ENCODE data around the gene PAQR8.

Gene PAQR8

GRCh38 chr6:52411911-52412310, 50.0 kb downstream of the PAQR8 start:
- Histone ChIP-seq H3K27me3 (ENCODE audit: low read depth, low read length) (0 out of 2 replicates have a peak, but pooled peaks cover 5% of the 10 kb centered on the region), H2AFZ (ENCODE audit: low read depth, low read length) (no peak overlapping the region), H3K9ac (ENCODE audit: low read length) (no peak overlapping the region), H3K4me1 (ENCODE audit: low read length) (peaks cover 20% of the 10 kb centered on the region), H3K79me2 (ENCODE audit: low read length) (no peaks in the 10 kb centered on the region), H3K9me3 (ENCODE audit: insufficient read depth, low read length) (no peaks in the 10 kb centered on the region), H4K20me1 (ENCODE audit: insufficient read depth, low read length) (no peaks in the 10 kb centered on the region), H3K4me2 (ENCODE audit: low read length) (no peak overlapping the region), H3K27ac (ENCODE audit: low read length) (no peak overlapping the region), H3K36me3 (replicated peaks; ENCODE audit: low read depth, low read length) (no peaks in the 10 kb centered on the region), H3K4me3 (ENCODE audit: low read length) (no peak overlapping the region)
- no peak for TF ChIP-seq EZH2phosphoT487 (IDR thresholded peaks at IDR 0.05; ENCODE audit: low read depth)
- TF ChIP-seq, protein P1, sequence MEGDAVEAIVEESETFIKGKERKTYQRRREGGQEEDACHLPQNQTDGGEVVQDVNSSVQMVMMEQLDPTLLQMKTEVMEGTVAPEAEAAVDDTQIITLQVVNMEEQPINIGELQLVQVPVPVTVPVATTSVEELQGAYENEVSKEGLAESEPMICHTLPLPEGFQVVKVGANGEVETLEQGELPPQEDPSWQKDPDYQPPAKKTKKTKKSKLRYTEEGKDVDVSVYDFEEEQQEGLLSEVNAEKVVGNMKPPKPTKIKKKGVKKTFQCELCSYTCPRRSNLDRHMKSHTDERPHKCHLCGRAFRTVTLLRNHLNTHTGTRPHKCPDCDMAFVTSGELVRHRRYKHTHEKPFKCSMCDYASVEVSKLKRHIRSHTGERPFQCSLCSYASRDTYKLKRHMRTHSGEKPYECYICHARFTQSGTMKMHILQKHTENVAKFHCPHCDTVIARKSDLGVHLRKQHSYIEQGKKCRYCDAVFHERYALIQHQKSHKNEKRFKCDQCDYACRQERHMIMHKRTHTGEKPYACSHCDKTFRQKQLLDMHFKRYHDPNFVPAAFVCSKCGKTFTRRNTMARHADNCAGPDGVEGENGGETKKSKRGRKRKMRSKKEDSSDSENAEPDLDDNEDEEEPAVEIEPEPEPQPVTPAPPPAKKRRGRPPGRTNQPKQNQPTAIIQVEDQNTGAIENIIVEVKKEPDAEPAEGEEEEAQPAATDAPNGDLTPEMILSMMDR (IDR thresholded peaks at IDR 0.05; ENCODE audit: low read depth, low read length), result no peak

- H3K79me2 ChIP-seq (ENCODE audit: low read length), result no peaks in the 10 kb centered on the region
- no peak overlapping the region for H3K9ac ChIP-seq (ENCODE audit: low read length)
- H3K27me3 ChIP-seq (ENCODE audit: low read depth, low read length), result 0 out of 2 replicates have a peak, but pooled peaks cover 5% of the 10 kb centered on the region
- H3K4me1 ChIP-seq (ENCODE audit: low read length), result peaks cover 35% of the 10 kb centered on the region
- H2AFZ ChIP-seq (ENCODE audit: low read depth, low read length), result no peak overlapping the region
- no peaks in the 10 kb centered on the region for H3K36me3 ChIP-seq (replicated peaks; ENCODE audit: low read depth, low read length)
- H3K4me3 ChIP-seq (ENCODE audit: low read length), result peak overlapping the region; percentile 13
- H3K9me3 ChIP-seq (ENCODE audit: insufficient read depth, low read length), result no peaks in the 10 kb centered on the region
- no peak overlapping the region for H3K27ac ChIP-seq (ENCODE audit: low read length)
- TF ChIP-seq, protein P1 (IDR thresholded peaks at IDR 0.05; ENCODE audit: low read depth, low read length), result no peak
- no peak for TF ChIP-seq EZH2phosphoT487 (IDR thresholded peaks at IDR 0.05; ENCODE audit: low read depth)
- H4K20me1 ChIP-seq (ENCODE audit: insufficient read depth, low read length), result no peaks in the 10 kb centered on the region
- peak overlapping the region; percentile 55 for H3K4me2 ChIP-seq (ENCODE audit: low read length)
Measured at GRCh38 chr6:52415333-52415732, 53.4 kb downstream of the PAQR8 start.

GRCh38 chr6:52415917-52416628, 54.1 kb downstream of the PAQR8 start:
- H3K9ac ChIP-seq (ENCODE audit: low read length), result no peak overlapping the region
- H3K4me2 ChIP-seq (ENCODE audit: low read length), result peak overlapping the region; percentile 55
- no peak overlapping the region for H3K27ac ChIP-seq (ENCODE audit: low read length)

DNA sequence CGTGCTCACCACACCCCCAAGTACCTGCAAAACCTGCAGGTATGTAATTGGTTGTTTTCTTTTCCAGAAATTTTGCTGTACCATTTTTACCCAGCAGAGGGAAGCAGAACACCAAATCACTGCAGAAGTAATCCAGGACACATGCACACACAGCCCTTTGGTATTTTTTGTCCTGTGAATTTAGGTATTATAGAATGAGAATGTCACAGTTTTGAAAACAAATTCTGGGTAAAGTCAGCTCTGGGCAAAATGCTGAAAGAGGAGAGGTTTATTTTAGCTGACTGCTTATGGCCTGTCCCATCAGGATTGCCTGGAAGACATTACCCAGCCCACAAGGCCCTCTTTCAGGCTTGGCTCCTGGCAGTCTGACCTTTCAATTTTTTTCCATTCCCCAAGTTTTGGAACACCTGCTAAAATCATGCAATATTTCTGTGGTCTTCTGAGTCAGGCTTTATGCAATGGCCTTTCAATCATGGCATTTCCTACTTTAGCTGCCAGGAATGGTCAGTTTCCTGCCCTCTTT, 54.7 kb downstream of the PAQR8 start:
- H4K20me1 ChIP-seq (ENCODE audit: insufficient read depth, low read length), result no peaks in the 10 kb centered on the region
- no peak overlapping the region for H2AFZ ChIP-seq (ENCODE audit: low read depth, low read length)
- peak overlapping the region; percentile 55 for H3K4me2 ChIP-seq (ENCODE audit: low read length)
- peaks cover 41% of the 10 kb centered on the region for H3K4me1 ChIP-seq (ENCODE audit: low read length)
- no peaks in the 10 kb centered on the region for H3K36me3 ChIP-seq (replicated peaks; ENCODE audit: low read depth, low read length)
- peaks cover 8% of the 10 kb centered on the region; the same call in 1 of the 2 replicates for H3K27me3 ChIP-seq (ENCODE audit: low read depth, low read length)
- no peak overlapping the region for H3K27ac ChIP-seq (ENCODE audit: low read length)
- TF ChIP-seq, protein P1 (IDR thresholded peaks at IDR 0.05; ENCODE audit: low read depth, low read length), result peak; percentile 94
- no peak for TF ChIP-seq EZH2phosphoT487 (IDR thresholded peaks at IDR 0.05; ENCODE audit: low read depth)
- H3K9me3 ChIP-seq (ENCODE audit: insufficient read depth, low read length), result no peaks in the 10 kb centered on the region
- no peaks in the 10 kb centered on the region for H3K79me2 ChIP-seq (ENCODE audit: low read length)
- 0 out of 2 replicates have a peak overlapping the region, but pooled peaks have one; percentile 13 for H3K4me3 ChIP-seq (ENCODE audit: low read length)
- H3K9ac ChIP-seq (ENCODE audit: low read length), result no peak overlapping the region

More at GRCh38 chr6:52415917-52416628, 54.1 kb downstream of the PAQR8 start:
- Histone ChIP-seq H3K36me3 (replicated peaks; ENCODE audit: low read depth, low read length) (no peaks in the 10 kb centered on the region), H2AFZ (ENCODE audit: low read depth, low read length) (no peak overlapping the region), H3K4me3 (ENCODE audit: low read length) (0 out of 2 replicates have a peak overlapping the region, but pooled peaks have one; percentile 13), H3K27me3 (ENCODE audit: low read depth, low read length) (peaks cover 7% of the 10 kb centered on the region; the same call in 1 of the 2 replicates), H3K79me2 (ENCODE audit: low read length) (no peaks in the 10 kb centered on the region), H4K20me1 (ENCODE audit: insufficient read depth, low read length) (no peaks in the 10 kb centered on the region), H3K9me3 (ENCODE audit: insufficient read depth, low read length) (no peaks in the 10 kb centered on the region), H3K4me1 (ENCODE audit: low read length) (peaks cover 38% of the 10 kb centered on the region)
- no peak for TF ChIP-seq EZH2phosphoT487 (IDR thresholded peaks at IDR 0.05; ENCODE audit: low read depth)
- TF ChIP-seq, protein P1 (IDR thresholded peaks at IDR 0.05; ENCODE audit: low read depth, low read length), result no peak
